K562 (cell line): ENCODE data around the gene ZNF222. TPM values are rescaled to one million over a fixed set of nuclear protein-coding genes. Genes with fewer than 3 reads are reported as not detected.

ENCODE experiments used
- BHLHE40 ChIP-seq: IDR thresholded peaks from 2 replicates; pipeline ENCODE4 v1.6.1; 2011; ENCODE audit warnings: low read length, improper control_type of control experiment
- CEBPB ChIP-seq: fragments of 450-650 bp; IDR thresholded peaks from 2 replicates; pipeline ENCODE4 v1.6.1; 2016; ENCODE audit warnings: missing genetic modification characterization, missing compliant biosample characterization
- CEBPG ChIP-seq, 3 experiments: fragments of 200-800 bp in 1 of 3; sonication (Bioruptor generic) in 1 of 3; sonication (generic) in 1 of 3; formaldehyde crosslinking in 1 of 3; IDR thresholded peaks in 2 of 3; conservative IDR thresholded peaks in 1 of 3; 2 replicates each; pipeline versions ENCODE4 v1.6.1 to v1.8.0; 2016 to 2022; ENCODE audit warnings: missing compliant biosample characterization in 2 of 3, missing genetic modification characterization in 2 of 3, mild to moderate bottlenecking in 1 of 3, missing genetic modification reagents in 1 of 3
- COPS2 ChIP-seq: fragments of 450-650 bp; conservative IDR thresholded peaks from 2 replicates; pipeline ENCODE4 v1.6.1; 2016; ENCODE audit warnings: mild to moderate bottlenecking, moderate library complexity
- GABPA ChIP-seq: fragments of 200-800 bp; sonication (Bioruptor generic); conservative IDR thresholded peaks from 2 replicates; pipeline ENCODE4 v1.6.1; 2016; ENCODE audit warnings: low read depth, missing genetic modification characterization, missing compliant biosample characterization
- MYC ChIP-seq, 2 experiments: fragments of 250-450 bp in 1 of 2; sonication (Bioruptor Pico) in 1 of 2; IDR thresholded peaks; 2 replicates each; pipeline versions ENCODE4 v1.5.1 to v1.6.1; 2012 to 2021; ENCODE audit warnings: low read depth in 2 of 2, borderline replicate concordance in 1 of 2, improper control_type of control experiment in 1 of 2, low read length in 1 of 2, mild to moderate bottlenecking in 1 of 2, moderate library complexity in 1 of 2
- NCOR1 ChIP-seq: fragments of 450-650 bp; IDR thresholded peaks from 2 replicates; pipeline ENCODE4 v1.6.1; 2016; ENCODE audit warnings: mild to moderate bottlenecking, moderate library complexity
- PRDM10 ChIP-seq: fragments of 450-650 bp; IDR thresholded peaks from 2 replicates; pipeline ENCODE4 v1.6.1; 2018; ENCODE audit not compliant: partially characterized antibody
- SRF ChIP-seq, 2 experiments: fragments of 250-450, 450-650 bp in 1 of 2; sonication (Bioruptor Pico) in 1 of 2; sonication (generic) in 1 of 2; formaldehyde crosslinking; IDR thresholded peaks; 2 replicates each; pipeline versions ENCODE4 v1.5.0 to v1.5.1; 2020 to 2022; ENCODE audit warnings: mild to moderate bottlenecking in 1 of 2, missing genetic modification reagents in 1 of 2
- TOE1 ChIP-seq, 2 experiments: fragments of 450-650 bp in 1 of 2; sonication (generic) in 1 of 2; formaldehyde crosslinking in 1 of 2; IDR thresholded peaks; 2 replicates each; pipeline versions ENCODE4 v1.7.1 to v1.8.0; 2016 to 2022; ENCODE audit warnings: borderline replicate concordance in 2 of 2, mild to moderate bottlenecking in 2 of 2, antibody characterized with exemption in 1 of 2, inconsistent platforms in 1 of 2, low read depth in 1 of 2, missing genetic modification reagents in 1 of 2, moderate library complexity in 1 of 2
- ZC3H11A ChIP-seq: IDR thresholded peaks from 2 replicates; pipeline ENCODE4 v1.6.1; 2012; ENCODE audit warnings: low read depth, low read length, improper control_type of control experiment
- ZC3H8 ChIP-seq: fragments of 450-650 bp; IDR thresholded peaks from 2 replicates; pipeline ENCODE4 v1.6.1; 2017
- ZNF551 ChIP-seq: fragments of 250-450 bp; sonication (Bioruptor Pico); IDR thresholded peaks from 2 replicates; pipeline ENCODE4 v1.5.0; 2021; ENCODE audit warnings: mild to moderate bottlenecking, moderate library complexity
- polyA plus RNA-seq, 8 experiments: library from polyadenylated mRNA; depleted of rRNA in 4 of 8; stranded (reverse) in 5 of 8; unstranded in 3 of 8; fragments of >200 nt; fragmentation: Nextera tagmentation in 2 of 8; fragmentation: Illumina TruSeq in 1 of 8; extraction: Ambion mirVana in 2 of 8; extraction: Trizol in 1 of 8; gene quantifications; 2 replicates each; pipeline versions ENCODE4 v1.2.1 to v1.2.3, GENCODE V29; 2011 to 2014; ENCODE audit warnings: inconsistent platforms in 1 of 8, missing spikeins in 1 of 8
- total RNA-seq, 7 experiments: library from RNA; depleted of rRNA in 6 of 7; stranded (reverse); fragments of >200 nt in 6 of 7; fragmentation: Illumina TruSeq in 2 of 7; extraction: Trizol in 2 of 7; gene quantifications; 2 replicates each; pipeline versions ENCODE4 v1.2.1 to v1.2.3, GENCODE V29; 2011 to 2021; ENCODE audit warnings: low replicate concordance in 1 of 7
- TF ChIP-seq, protein P1 (sequence below): fragments of 450-650 bp; conservative IDR thresholded peaks from 2 replicates; pipeline ENCODE4 v1.6.1; 2016; ENCODE audit warnings: missing genetic modification characterization, low read depth, mild to moderate bottlenecking, control low read depth, missing compliant biosample characterization
- TF ChIP-seq, protein P2 (sequence below): sonication (generic); formaldehyde crosslinking; IDR thresholded peaks from 2 replicates; pipeline ENCODE4 v1.8.0; 2023; ENCODE audit warnings: mild to moderate bottlenecking, missing genetic modification reagents

Gene ZNF222
- total and polyA plus RNA-seq, 9 of the 15 experiments (the other 6 are each of a cell fraction or from before 2014, with no cell fraction given), result 2.3 to 4.5 (median 3.0) TPM

DNA sequence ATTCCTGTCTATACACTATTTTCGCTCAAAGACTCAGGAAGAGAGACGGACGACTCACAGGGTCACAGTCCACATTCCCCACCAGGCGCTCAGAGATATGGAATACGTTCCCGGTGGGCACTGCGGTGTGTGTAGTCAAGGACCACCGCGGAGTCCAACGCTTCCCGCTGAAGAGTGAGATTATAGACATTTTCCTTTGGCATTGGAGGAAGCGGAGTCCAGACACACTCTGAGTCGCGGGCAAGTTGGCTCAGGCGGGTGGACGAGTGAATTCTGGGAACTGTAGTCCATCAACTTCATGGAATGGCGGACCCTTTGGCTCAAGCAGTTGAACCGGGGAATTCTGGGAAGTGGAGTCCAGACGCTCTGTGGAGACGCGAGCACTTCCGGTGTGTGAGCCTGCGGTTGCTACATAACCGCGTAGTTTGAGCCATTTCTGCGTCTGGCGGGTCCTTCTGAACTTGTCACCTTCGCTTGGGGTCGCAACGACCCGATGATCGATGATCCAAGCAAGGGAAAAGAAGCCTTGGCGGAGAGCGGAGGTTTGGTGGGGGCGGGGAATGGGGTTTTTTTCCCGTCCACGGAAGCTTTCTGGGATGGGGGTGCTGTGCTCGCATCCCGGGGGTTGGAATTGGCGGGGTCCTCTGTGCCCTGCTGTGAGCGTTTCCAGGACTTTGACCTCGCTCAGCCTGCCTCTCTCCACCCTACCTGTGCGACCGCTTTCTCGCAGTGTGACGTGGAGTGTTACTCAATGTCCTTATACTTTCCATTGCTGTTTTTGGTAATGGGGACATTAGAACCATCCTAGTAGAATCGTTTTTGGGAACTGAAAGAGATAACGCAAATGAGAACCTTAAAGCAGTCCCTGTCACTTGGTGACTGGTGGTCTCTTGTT is 22.4 kb upstream of the ZNF222 start, which contains the start of gene ZNF230 (continued):
- peak; percentile 90 for TF ChIP-seq CEBPB (tag)
- TF ChIP-seq SRF (CRISPR knock-in tag; IDR thresholded peaks at IDR 0.05), result 0 out of 4 replicates have a peak, but pooled peaks of 1 of the 2 experiments have one; percentile 42
- TF ChIP-seq MYC (IDR thresholded peaks at IDR 0.05; ENCODE audit: low read depth, low read length), result peak; percentile 52; the same call in 1 of the 2 replicates
- TF ChIP-seq MYC (CRISPR knock-in tag; IDR thresholded peaks at IDR 0.05; ENCODE audit: borderline replicate concordance, low read depth), result no peak
- TF ChIP-seq, protein P1, sequence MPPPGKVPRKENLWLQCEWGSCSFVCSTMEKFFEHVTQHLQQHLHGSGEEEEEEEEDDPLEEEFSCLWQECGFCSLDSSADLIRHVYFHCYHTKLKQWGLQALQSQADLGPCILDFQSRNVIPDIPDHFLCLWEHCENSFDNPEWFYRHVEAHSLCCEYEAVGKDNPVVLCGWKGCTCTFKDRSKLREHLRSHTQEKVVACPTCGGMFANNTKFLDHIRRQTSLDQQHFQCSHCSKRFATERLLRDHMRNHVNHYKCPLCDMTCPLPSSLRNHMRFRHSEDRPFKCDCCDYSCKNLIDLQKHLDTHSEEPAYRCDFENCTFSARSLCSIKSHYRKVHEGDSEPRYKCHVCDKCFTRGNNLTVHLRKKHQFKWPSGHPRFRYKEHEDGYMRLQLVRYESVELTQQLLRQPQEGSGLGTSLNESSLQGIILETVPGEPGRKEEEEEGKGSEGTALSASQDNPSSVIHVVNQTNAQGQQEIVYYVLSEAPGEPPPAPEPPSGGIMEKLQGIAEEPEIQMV (tag), result no peak
- TF ChIP-seq NCOR1, result no peak
- 0 out of 2 replicates have a peak, but pooled peaks have one; percentile 26 for TF ChIP-seq BHLHE40
- no peak for TF ChIP-seq ZNF551 (CRISPR knock-in tag)
- no peak for TF ChIP-seq COPS2
- 0 out of 2 replicates have a peak, but pooled peaks have one; percentile 30 for TF ChIP-seq CEBPG (CRISPR knock-in tag; IDR thresholded peaks at IDR 0.05)
- peak; percentile 79 to 88 for TF ChIP-seq CEBPG (tag; conservative IDR thresholded peaks at IDR 0.05 in 1 of 2, IDR thresholded peaks at IDR 0.05 in 1 of 2)
- no peak for TF ChIP-seq ZC3H8
- TF ChIP-seq, protein P2, sequence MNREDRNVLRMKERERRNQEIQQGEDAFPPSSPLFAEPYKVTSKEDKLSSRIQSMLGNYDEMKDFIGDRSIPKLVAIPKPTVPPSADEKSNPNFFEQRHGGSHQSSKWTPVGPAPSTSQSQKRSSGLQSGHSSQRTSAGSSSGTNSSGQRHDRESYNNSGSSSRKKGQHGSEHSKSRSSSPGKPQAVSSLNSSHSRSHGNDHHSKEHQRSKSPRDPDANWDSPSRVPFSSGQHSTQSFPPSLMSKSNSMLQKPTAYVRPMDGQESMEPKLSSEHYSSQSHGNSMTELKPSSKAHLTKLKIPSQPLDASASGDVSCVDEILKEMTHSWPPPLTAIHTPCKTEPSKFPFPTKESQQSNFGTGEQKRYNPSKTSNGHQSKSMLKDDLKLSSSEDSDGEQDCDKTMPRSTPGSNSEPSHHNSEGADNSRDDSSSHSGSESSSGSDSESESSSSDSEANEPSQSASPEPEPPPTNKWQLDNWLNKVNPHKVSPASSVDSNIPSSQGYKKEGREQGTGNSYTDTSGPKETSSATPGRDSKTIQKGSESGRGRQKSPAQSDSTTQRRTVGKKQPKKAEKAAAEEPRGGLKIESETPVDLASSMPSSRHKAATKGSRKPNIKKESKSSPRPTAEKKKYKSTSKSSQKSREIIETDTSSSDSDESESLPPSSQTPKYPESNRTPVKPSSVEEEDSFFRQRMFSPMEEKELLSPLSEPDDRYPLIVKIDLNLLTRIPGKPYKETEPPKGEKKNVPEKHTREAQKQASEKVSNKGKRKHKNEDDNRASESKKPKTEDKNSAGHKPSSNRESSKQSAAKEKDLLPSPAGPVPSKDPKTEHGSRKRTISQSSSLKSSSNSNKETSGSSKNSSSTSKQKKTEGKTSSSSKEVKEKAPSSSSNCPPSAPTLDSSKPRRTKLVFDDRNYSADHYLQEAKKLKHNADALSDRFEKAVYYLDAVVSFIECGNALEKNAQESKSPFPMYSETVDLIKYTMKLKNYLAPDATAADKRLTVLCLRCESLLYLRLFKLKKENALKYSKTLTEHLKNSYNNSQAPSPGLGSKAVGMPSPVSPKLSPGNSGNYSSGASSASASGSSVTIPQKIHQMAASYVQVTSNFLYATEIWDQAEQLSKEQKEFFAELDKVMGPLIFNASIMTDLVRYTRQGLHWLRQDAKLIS (CRISPR knock-in tag), result no peak
- no peak for TF ChIP-seq ZC3H11A
- no peak for TF ChIP-seq TOE1 (IDR thresholded peaks at IDR 0.05; ENCODE audit: borderline replicate concordance)
- TF ChIP-seq TOE1 (CRISPR knock-in tag; IDR thresholded peaks at IDR 0.05; ENCODE audit: borderline replicate concordance, low read depth), result no peak
- peak; percentile 90 for TF ChIP-seq PRDM10
- TF ChIP-seq GABPA (tag), result peak; percentile 94
